ENCODE data around the gene NEGR1.
A peak's percentile ranks its signal among the peaks of the same experiment; 100 is the strongest.

NEGR1 gene

GRCh38 chr1:71737768-71738167, 544.6 kb downstream of the NEGR1 start:
- no peak for DNase-seq (ENCODE audit: low read depth in 2 of 2)
- no peak for TF ChIP-seq CTCF (IDR thresholded peaks at IDR 0.05; ENCODE audit: low read depth, low read length)
- H3K4me3 ChIP-seq (replicated peaks in 1 of 2; ENCODE audit: low read depth in 2 of 2, low read length in 2 of 2), result no peak overlapping the region

- DNase-seq (ENCODE audit: low read depth in 2 of 2), result no peak
- no peak for TF ChIP-seq CTCF (IDR thresholded peaks at IDR 0.05; ENCODE audit: low read depth, low read length)
- H3K4me3 ChIP-seq (replicated peaks in 1 of 2; ENCODE audit: low read depth in 2 of 2, low read length in 2 of 2), result no peak overlapping the region
Measured at GRCh38 chr1:71733121-71733520, 549.2 kb downstream of the NEGR1 start.

- TF ChIP-seq CTCF (IDR thresholded peaks at IDR 0.05; ENCODE audit: low read depth, low read length), result no peak
- no peak overlapping the region for H3K4me3 ChIP-seq (replicated peaks in 1 of 2; ENCODE audit: low read depth in 2 of 2, low read length in 2 of 2)
- no peak for DNase-seq (ENCODE audit: low read depth in 2 of 2)
Measured at GRCh38 chr1:71721532-71721931, 560.8 kb downstream of the NEGR1 start.

- H3K4me3 ChIP-seq (replicated peaks in 1 of 2; ENCODE audit: low read depth in 2 of 2, low read length in 2 of 2), result no peak overlapping the region
- no peak for DNase-seq (ENCODE audit: low read depth in 2 of 2)
- TF ChIP-seq CTCF (IDR thresholded peaks at IDR 0.05; ENCODE audit: low read depth, low read length), result no peak
Measured at GRCh38 chr1:71719330-71719729, 563.0 kb downstream of the NEGR1 start.

GRCh38 chr1:71717186-71717585, 565.2 kb downstream of the NEGR1 start:
- TF ChIP-seq CTCF (IDR thresholded peaks at IDR 0.05; ENCODE audit: low read depth, low read length), result no peak
- H3K4me3 ChIP-seq (replicated peaks in 1 of 2; ENCODE audit: low read depth in 2 of 2, low read length in 2 of 2), result no peak overlapping the region
- DNase-seq (ENCODE audit: low read depth in 2 of 2), result peak in 1 of 2 donors; percentile 2

- DNase-seq (ENCODE audit: low read depth in 2 of 2), result no peak
- no peak for TF ChIP-seq CTCF (IDR thresholded peaks at IDR 0.05; ENCODE audit: low read depth, low read length)
- no peak overlapping the region for H3K4me3 ChIP-seq (replicated peaks in 1 of 2; ENCODE audit: low read depth in 2 of 2, low read length in 2 of 2)
Measured at GRCh38 chr1:71711456-71711855, 570.9 kb downstream of the NEGR1 start.

GRCh38 chr1:71706029-71706671, 576.2 kb downstream of the NEGR1 start:
- TF ChIP-seq CTCF (IDR thresholded peaks at IDR 0.05; ENCODE audit: low read depth, low read length), result no peak
- no peak for DNase-seq (ENCODE audit: low read depth in 2 of 2)

More at GRCh38 chr1:71706029-71706671, 576.2 kb downstream of the NEGR1 start:
- no peak overlapping the region for H3K4me3 ChIP-seq (replicated peaks in 1 of 2; ENCODE audit: low read depth in 2 of 2, low read length in 2 of 2)

Data from cardiac fibroblast (primary cell).